HEK293 (cell line): Measurements from ENCODE around the gene UQCR11.

Experiments used
- CTCF ChIA-PET: fragments of 350-600 bp; formaldehyde crosslinking; extraction: SDS; loops from one replicate; lab custom pipeline; 2021; ENCODE audit warnings: antibody characterized with exemption; lab: Yijun Ruan, JAX
- POLR2A ChIA-PET: fragments of 300-600 bp; formaldehyde crosslinking; extraction: SDS; loops from one replicate; lab custom pipeline; 2020; ENCODE audit warnings: antibody characterized with exemption, inconsistent platforms; lab: Yijun Ruan, JAX
- H3K27ac ChIP-seq: fragments of 200-500 bp; sonication (Bioruptor generic); 2 replicates; pipeline ENCODE4 v1.5.1; 2014; ENCODE audit warnings: low read depth, low read length, control low read depth, inconsistent platforms; ENCODE audit errors: extremely low read depth
- H3K36me3 ChIP-seq, 2 experiments: fragments of 200-500 bp in 1 of 2; sonication (Bioruptor generic) in 1 of 2; 1 replicate in 1 of 2; 2 replicates in 1 of 2; pipeline ENCODE4 v1.5.1; 2014 to 2017; ENCODE audit warnings: inconsistent platforms in 2 of 2, low read length in 2 of 2; ENCODE audit not compliant: control insufficient read depth in 2 of 2, insufficient read depth in 1 of 2
- H3K4me1 ChIP-seq: fragments of 200-500 bp; sonication (Bioruptor generic); 2 replicates; pipeline ENCODE4 v1.5.1; 2014; ENCODE audit warnings: mild to moderate bottlenecking, low read length, inconsistent platforms; ENCODE audit not compliant: control insufficient read depth, insufficient read depth
- H3K4me3 ChIP-seq: 2 replicates; pipeline ENCODE4 v1.5.1; 2011; ENCODE audit warnings: low read depth, mild to moderate bottlenecking, control low read depth, low read length, moderate library complexity
- H3K9me3 ChIP-seq: fragments of 200-500 bp; sonication (Bioruptor generic); 2 replicates; pipeline ENCODE4 v1.5.1; 2014; ENCODE audit warnings: low read depth, low read length, inconsistent platforms; ENCODE audit not compliant: control insufficient read depth, insufficient read depth
- IKZF3 ChIP-seq: fragments of 450-650 bp; IDR thresholded peaks from 2 replicates; pipeline ENCODE4 v1.5.0; 2018; ENCODE audit warnings: missing biosample characterization, mild to moderate bottlenecking, missing genetic modification characterization, moderate library complexity
- SP2 ChIP-seq: fragments of 450-650 bp; formaldehyde crosslinking; IDR thresholded peaks from 2 replicates; pipeline ENCODE4 v1.5.1; 2016; ENCODE audit warnings: missing biosample characterization, missing genetic modification characterization
- ZBTB48 ChIP-seq: fragments of 450-650 bp; formaldehyde crosslinking; IDR thresholded peaks from 2 replicates; pipeline ENCODE4 v1.5.1; 2016; ENCODE audit warnings: missing biosample characterization, missing genetic modification characterization
- ZNF214 ChIP-seq: fragments of 450-650 bp; formaldehyde crosslinking; IDR thresholded peaks from 2 replicates; pipeline ENCODE4 v1.5.1; 2017; ENCODE audit warnings: missing biosample characterization, mild to moderate bottlenecking, missing genetic modification characterization, borderline replicate concordance
- ZNF239 ChIP-seq: fragments of 450-650 bp; formaldehyde crosslinking; IDR thresholded peaks from 2 replicates; pipeline ENCODE4 v1.5.1; 2016; ENCODE audit warnings: missing biosample characterization, missing genetic modification characterization
- ZNF24 ChIP-seq: fragments of 450-650 bp; formaldehyde crosslinking; IDR thresholded peaks from 2 replicates; pipeline ENCODE4 v1.5.1; 2016; ENCODE audit warnings: missing biosample characterization, missing genetic modification characterization
- ZNF423 ChIP-seq: fragments of 450-650 bp; formaldehyde crosslinking; IDR thresholded peaks from 2 replicates; pipeline ENCODE4 v1.5.1; 2016; ENCODE audit warnings: missing biosample characterization, missing genetic modification characterization
- ZNF513 ChIP-seq: fragments of 450-650 bp; IDR thresholded peaks from 2 replicates; pipeline ENCODE4 v1.5.1; 2018; ENCODE audit warnings: missing biosample characterization, missing genetic modification characterization
- ZNF549 ChIP-seq: fragments of 450-650 bp; IDR thresholded peaks from 2 replicates; pipeline ENCODE4 v1.5.1; 2018; ENCODE audit warnings: missing biosample characterization, missing genetic modification characterization, mild to moderate bottlenecking, inconsistent platforms, moderate library complexity
- ZNF623 ChIP-seq: fragments of 450-650 bp; formaldehyde crosslinking; IDR thresholded peaks from 2 replicates; pipeline ENCODE4 v1.5.1; 2016; ENCODE audit warnings: missing biosample characterization, missing genetic modification characterization
- TF ChIP-seq, protein P1 (sequence below): fragments of 450-650 bp; formaldehyde crosslinking; IDR thresholded peaks from 2 replicates; pipeline ENCODE4 v1.5.1; 2016; ENCODE audit warnings: missing biosample characterization, missing genetic modification characterization, low read depth
- TF ChIP-seq, protein P2 (sequence below): fragments of 450-650 bp; formaldehyde crosslinking; IDR thresholded peaks from 2 replicates; pipeline ENCODE4 v1.5.1; 2016; ENCODE audit warnings: missing biosample characterization, missing genetic modification characterization, borderline replicate concordance
- TF ChIP-seq, protein P3 (sequence below): fragments of 450-650 bp; formaldehyde crosslinking; IDR thresholded peaks from 2 replicates; pipeline ENCODE4 v1.5.1; 2017; ENCODE audit warnings: missing biosample characterization, missing genetic modification characterization
- TF ChIP-seq, protein P4 (sequence below): fragments of 450-650 bp; formaldehyde crosslinking; IDR thresholded peaks from 2 replicates; pipeline ENCODE4 v1.5.1; 2016; ENCODE audit warnings: missing biosample characterization, missing genetic modification characterization

Gene UQCR11

DNA sequence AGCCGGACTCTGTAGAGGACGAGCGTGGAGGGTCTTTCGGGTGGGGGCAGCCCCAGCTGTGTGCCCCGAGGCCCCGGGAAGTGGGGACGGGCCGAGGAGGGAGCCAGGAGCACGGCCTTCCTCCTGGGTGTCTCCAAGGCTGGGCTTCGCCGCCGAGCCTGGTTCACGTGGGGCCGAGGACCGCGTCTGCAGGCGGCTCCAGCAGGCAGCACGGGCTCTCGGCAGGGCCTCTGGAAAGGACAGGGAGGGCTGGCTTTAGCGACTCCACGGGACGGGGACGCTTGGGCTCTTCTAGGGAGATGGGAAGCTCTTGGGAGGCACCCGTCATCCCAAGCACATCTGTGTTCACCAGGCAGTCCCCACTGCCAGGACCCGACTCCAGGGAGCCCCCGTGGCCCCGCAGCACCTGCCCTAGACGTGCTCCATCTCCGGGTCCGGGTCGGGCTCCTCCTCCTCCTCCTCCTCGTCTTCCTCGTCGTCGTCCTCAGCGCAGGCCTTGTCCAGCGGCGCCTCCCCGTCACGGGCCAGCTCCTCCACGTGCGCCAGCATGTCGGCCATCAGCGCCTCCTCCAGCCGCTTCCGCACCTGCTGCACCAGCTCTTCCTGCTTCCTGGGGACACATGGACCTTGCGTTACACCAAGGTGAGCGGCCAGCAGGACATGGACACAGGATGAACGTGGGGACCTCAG lies 27.2 kb downstream of the UQCR11 start:
- Histone ChIP-seq H3K27ac (no peak overlapping the region), H3K36me3 (peaks cover 22 to 61% of the 10 kb centered on the region in 2 experiments), H3K9me3 (no peaks in the 10 kb centered on the region)
- CTCF ChIA-PET = no interaction called here
- TF ChIP-seq IKZF3 (tag by site-specific recombination) = peak; percentile 37; the same call in 1 of the 2 replicates
- TF ChIP-seq ZNF423 (tag by site-specific recombination) = no peak
- TF ChIP-seq ZBTB48 (tag by site-specific recombination) = no peak
- no peak for TF ChIP-seq ZNF623 (tag by site-specific recombination)
- TF ChIP-seq ZNF214 (tag by site-specific recombination) = no peak
- TF ChIP-seq ZNF513 = peak; percentile 84
- TF ChIP-seq, protein P1, sequence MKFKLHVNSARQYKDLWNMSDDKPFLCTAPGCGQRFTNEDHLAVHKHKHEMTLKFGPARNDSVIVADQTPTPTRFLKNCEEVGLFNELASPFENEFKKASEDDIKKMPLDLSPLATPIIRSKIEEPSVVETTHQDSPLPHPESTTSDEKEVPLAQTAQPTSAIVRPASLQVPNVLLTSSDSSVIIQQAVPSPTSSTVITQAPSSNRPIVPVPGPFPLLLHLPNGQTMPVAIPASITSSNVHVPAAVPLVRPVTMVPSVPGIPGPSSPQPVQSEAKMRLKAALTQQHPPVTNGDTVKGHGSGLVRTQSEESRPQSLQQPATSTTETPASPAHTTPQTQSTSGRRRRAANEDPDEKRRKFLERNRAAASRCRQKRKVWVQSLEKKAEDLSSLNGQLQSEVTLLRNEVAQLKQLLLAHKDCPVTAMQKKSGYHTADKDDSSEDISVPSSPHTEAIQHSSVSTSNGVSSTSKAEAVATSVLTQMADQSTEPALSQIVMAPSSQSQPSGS (tag by site-specific recombination) = no peak
- no peak for TF ChIP-seq ZNF24 (tag by site-specific recombination)
- TF ChIP-seq, protein P2, sequence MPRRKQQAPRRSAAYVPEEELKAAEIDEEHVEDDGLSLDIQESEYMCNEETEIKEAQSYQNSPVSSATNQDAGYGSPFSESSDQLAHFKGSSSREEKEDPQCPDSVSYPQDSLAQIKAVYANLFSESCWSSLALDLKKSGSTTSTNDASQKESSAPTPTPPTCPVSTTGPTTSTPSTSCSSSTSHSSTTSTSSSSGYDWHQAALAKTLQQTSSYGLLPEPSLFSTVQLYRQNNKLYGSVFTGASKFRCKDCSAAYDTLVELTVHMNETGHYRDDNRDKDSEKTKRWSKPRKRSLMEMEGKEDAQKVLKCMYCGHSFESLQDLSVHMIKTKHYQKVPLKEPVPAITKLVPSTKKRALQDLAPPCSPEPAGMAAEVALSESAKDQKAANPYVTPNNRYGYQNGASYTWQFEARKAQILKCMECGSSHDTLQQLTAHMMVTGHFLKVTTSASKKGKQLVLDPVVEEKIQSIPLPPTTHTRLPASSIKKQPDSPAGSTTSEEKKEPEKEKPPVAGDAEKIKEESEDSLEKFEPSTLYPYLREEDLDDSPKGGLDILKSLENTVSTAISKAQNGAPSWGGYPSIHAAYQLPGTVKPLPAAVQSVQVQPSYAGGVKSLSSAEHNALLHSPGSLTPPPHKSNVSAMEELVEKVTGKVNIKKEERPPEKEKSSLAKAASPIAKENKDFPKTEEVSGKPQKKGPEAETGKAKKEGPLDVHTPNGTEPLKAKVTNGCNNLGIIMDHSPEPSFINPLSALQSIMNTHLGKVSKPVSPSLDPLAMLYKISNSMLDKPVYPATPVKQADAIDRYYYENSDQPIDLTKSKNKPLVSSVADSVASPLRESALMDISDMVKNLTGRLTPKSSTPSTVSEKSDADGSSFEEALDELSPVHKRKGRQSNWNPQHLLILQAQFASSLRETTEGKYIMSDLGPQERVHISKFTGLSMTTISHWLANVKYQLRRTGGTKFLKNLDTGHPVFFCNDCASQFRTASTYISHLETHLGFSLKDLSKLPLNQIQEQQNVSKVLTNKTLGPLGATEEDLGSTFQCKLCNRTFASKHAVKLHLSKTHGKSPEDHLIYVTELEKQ = no peak
- no peak for TF ChIP-seq ZNF549 (tag by site-specific recombination)
- TF ChIP-seq, protein P3, sequence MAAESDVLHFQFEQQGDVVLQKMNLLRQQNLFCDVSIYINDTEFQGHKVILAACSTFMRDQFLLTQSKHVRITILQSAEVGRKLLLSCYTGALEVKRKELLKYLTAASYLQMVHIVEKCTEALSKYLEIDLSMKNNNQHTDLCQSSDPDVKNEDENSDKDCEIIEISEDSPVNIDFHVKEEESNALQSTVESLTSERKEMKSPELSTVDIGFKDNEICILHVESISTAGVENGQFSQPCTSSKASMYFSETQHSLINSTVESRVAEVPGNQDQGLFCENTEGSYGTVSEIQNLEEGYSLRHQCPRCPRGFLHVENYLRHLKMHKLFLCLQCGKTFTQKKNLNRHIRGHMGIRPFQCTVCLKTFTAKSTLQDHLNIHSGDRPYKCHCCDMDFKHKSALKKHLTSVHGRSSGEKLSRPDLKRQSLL (tag by site-specific recombination) = no peak
- TF ChIP-seq SP2 (tag by site-specific recombination) = 0 out of 2 replicates have a peak, but pooled peaks have one; percentile 9
- TF ChIP-seq ZNF239 (tag by site-specific recombination) = no peak
- TF ChIP-seq, protein P4, sequence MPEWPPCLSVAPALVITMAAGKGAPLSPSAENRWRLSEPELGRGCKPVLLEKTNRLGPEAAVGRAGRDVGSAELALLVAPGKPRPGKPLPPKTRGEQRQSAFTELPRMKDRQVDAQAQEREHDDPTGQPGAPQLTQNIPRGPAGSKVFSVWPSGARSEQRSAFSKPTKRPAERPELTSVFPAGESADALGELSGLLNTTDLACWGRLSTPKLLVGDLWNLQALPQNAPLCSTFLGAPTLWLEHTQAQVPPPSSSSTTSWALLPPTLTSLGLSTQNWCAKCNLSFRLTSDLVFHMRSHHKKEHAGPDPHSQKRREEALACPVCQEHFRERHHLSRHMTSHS (tag by site-specific recombination) = no peak
- TF ChIP-seq, all 188 proteins: peak for 3
- Histone ChIP-seq H3K4me1 (no peaks in the 10 kb centered on the region), H3K4me3 (no peak overlapping the region)
- POLR2A ChIA-PET = interaction anchor here (1.5 kb wide), 1 partner anchor 9 kb away, joined by 5 read pairs; no protein-coding TSS in a partner anchor
